Peyer's patch (tissue), 4 donors: ENCODE data around the gene ERP27.

Experiments
- POLR2A ChIP-seq, 2 donors: fragments of 450-650 bp; IDR thresholded peaks; one replicate each; pipeline ENCODE4 v1.5.1; 2017; ENCODE audit warnings: antibody characterized with exemption in 2 of 2, mild to moderate bottlenecking in 2 of 2, moderate library complexity in 2 of 2
- TF ChIP-seq, protein P1 (sequence below), 6 experiments: fragments of 450-650 bp in 4 of 6; fragments of 200-600 bp in 2 of 6; sonication (generic) in 1 of 6; IDR thresholded peaks; one replicate each; pipeline ENCODE4 v1.5.1; 2017 to 2019; ENCODE audit warnings: antibody characterized with exemption in 6 of 6, mild to moderate bottlenecking in 3 of 6, moderate library complexity in 1 of 6

DNA sequence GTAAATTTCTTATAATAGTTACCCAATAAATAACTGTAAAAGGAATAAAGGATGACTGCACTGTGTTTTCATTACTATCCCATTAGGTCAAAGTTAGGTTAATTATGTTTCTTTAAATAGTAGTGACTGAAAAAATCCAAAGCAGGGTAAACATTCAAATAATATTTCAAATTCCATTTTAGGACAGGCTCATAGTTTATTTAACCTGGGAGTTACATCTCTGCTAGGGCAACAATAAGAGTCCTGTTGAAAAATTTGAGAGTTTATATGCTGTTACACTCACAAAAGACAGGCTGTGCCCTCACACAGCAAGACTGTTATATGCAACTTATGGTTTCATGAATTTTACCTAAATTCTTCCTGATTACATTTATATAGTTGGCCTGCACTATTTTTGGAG lies 8.0 kb downstream of the ERP27 start:
- TF ChIP-seq, protein P1, sequence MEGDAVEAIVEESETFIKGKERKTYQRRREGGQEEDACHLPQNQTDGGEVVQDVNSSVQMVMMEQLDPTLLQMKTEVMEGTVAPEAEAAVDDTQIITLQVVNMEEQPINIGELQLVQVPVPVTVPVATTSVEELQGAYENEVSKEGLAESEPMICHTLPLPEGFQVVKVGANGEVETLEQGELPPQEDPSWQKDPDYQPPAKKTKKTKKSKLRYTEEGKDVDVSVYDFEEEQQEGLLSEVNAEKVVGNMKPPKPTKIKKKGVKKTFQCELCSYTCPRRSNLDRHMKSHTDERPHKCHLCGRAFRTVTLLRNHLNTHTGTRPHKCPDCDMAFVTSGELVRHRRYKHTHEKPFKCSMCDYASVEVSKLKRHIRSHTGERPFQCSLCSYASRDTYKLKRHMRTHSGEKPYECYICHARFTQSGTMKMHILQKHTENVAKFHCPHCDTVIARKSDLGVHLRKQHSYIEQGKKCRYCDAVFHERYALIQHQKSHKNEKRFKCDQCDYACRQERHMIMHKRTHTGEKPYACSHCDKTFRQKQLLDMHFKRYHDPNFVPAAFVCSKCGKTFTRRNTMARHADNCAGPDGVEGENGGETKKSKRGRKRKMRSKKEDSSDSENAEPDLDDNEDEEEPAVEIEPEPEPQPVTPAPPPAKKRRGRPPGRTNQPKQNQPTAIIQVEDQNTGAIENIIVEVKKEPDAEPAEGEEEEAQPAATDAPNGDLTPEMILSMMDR (IDR thresholded peaks at IDR 0.05): no peak
- TF ChIP-seq POLR2A (IDR thresholded peaks at IDR 0.05): no peak
